ENCODE measurements around the gene ZNF865.

Gene ZNF865

DNA sequence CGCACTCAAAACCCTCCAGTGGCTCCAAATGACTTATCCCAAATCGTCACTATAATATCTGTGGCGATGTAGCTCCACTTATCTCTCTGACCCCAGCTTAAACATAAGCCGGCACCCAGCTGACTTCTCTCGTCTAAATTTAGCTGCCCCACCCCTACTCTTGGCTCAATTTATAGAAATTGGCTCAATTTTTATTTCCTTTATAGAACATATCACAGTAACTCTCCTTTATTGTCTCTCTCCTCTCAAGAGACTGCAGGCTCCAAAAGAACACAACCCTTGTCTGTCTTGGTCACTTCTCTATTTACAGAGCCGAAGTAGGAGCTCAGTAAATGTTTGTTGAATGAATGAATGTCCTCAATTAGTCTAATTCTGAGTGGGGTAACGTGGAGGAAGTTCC is 18.1 kb downstream of the ZNF865 start:
- no peak for DNase-seq (ENCODE audit: low read depth in 1 of 2, low spot score in 1 of 2)
- TF ChIP-seq JUND (IDR thresholded peaks at IDR 0.05; ENCODE audit: low read depth): no peak
- in situ Hi-C loops (cut with HindIII; ENCODE audit: low pct_unique_long_range_greater_than_20kb, low sequenced_read_pairs): no loop called here

DNA sequence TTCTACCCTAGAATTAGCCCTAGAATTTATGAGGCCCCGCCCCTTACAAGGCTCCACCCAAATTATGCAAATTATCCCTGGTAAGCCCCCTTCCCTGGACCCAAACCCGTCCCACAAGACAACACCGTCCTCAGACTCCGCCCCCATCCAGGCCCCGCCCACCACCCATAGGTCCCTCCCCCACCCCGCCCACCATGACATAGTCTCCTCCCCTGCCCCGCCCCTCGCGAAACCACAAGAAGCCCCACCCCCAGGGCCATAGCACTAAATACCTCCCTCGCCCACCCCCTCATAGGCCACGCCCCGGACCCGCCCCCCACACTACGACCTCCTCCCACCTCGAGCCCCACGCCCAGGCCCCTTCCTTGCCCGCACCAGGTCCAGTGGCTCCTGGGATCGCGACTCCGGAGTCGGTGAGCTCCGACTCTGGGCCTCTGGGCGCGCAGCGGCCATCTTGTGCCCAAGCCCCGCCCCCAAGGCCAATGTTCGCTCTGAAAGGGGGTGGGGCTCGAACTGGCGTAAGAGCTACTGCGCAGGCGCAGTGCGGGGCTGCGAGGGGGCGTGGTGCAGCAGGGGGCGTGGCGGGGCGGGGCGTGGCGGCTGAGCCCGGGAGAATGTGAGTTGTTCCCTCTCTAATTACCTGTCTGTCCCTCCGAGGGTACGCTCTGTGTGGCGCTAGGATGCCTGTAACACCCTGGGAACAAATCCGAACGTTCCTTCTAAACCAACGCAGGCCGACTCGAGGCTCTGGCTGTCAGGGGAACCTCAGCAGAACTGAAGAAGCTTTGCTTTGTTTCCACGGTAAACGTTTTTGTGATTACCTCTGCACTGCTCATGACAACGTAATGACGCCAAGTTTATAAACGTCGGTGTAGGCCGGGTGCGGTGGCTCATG is 18.9 kb downstream of the ZNF865 start, which contains the start of gene ZNF784:
TSS of gene ZNF784 (minus strand) at position 458 of the 895 bp plus-strand sequence. CDS start at position 453, 5 bp downstream.
- in situ Hi-C loops (cut with HindIII; ENCODE audit: low pct_unique_long_range_greater_than_20kb, low sequenced_read_pairs): no loop called here
- TF ChIP-seq JUND (IDR thresholded peaks at IDR 0.05; ENCODE audit: low read depth): no peak
- peak; percentile 89 to 91 for DNase-seq (ENCODE audit: low read depth in 1 of 2, low spot score in 1 of 2)

DNA sequence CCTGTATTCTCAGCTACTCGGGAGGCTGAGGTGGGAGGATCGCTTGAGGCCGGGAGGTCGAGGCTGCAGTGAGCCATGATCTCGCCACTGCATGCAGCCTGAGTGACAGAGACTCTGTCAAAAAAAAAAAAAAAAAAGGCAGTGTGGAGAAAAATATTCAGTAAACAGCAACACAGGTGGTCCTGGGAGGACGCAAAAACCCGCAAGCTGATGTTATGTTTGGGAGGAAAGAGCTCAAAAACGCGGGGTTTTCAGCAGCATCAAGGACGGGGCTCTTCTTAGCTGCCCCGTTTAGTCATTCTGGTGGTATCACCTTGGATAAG is 19.5 kb downstream of the ZNF865 start:
- no peak for TF ChIP-seq JUND (IDR thresholded peaks at IDR 0.05; ENCODE audit: low read depth)
- in situ Hi-C loops (cut with HindIII; ENCODE audit: low pct_unique_long_range_greater_than_20kb, low sequenced_read_pairs): no loop called here
- no peak for DNase-seq (ENCODE audit: low read depth in 1 of 2, low spot score in 1 of 2)

DNA sequence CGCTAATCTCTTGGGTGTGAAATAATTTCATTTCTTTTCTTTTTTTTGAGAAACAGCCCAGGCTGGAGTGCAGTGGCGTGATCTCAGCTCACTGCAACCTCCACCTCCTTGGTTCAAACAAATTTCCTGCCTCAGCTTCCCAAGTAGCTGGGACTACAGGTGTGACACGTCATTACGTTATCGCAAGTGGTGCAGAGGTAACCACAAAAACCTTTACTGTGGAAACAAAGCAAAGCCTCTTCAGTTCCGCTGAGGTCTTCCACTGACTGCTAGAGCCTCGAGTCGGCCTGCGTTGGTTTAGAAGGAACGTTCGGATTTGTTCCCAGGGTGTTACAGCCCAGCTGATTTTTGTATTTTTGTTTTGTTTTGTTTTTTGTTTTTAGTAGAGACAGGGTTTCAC is 20.9 kb downstream of the ZNF865 start:
- in situ Hi-C loops (cut with HindIII; ENCODE audit: low pct_unique_long_range_greater_than_20kb, low sequenced_read_pairs): no loop called here
- no peak for TF ChIP-seq JUND (IDR thresholded peaks at IDR 0.05; ENCODE audit: low read depth)
- DNase-seq (ENCODE audit: low read depth in 1 of 2, low spot score in 1 of 2): no peak

DNA sequence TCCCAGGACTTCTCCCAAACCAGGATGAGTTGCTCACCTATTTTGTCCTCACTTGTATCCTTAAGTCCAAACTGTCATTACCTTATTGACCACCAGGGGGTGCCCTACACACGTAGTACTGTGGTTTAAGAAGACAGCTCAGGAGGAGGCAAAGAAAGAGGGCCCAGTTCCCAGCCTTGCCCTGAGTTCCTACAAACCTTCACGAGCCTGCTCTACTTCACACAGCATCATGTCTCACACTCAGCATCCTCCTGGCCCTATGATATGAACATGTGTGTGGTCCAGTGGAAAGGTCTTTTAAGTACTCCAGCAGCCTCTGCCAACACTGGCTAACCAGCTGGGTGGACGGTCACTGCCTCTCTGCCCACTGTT is 27.0 kb downstream of the ZNF865 start:
- TF ChIP-seq JUND (IDR thresholded peaks at IDR 0.05; ENCODE audit: low read depth): no peak
- peak in 1 of 2 experiments; percentile 94 for DNase-seq (ENCODE audit: low read depth in 1 of 2, low spot score in 1 of 2)
- in situ Hi-C loops (cut with HindIII; ENCODE audit: low pct_unique_long_range_greater_than_20kb, low sequenced_read_pairs): no loop called here

DNA sequence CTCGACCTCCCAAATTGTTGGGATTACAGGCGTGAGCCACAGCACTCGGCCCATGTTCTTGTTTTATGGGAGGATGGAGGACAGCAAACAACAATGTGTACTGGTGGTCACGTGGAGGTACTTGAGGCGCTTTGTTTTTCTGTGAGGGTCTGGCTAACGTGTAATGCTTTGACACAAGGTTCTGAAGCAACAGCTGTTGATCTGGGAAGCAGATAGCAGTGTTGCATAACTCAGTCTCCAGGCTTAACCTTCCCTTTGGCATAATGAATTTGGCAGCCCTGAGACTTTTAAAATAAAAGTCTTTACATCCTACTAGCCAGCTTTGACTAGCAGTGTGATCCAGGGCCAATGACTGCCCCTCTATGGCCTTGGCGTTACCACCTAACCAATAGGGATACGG is 28.4 kb downstream of the ZNF865 start:
- TF ChIP-seq JUND (IDR thresholded peaks at IDR 0.05; ENCODE audit: low read depth): no peak
- DNase-seq (ENCODE audit: low read depth in 1 of 2, low spot score in 1 of 2): no peak
- in situ Hi-C loops (cut with HindIII; ENCODE audit: low pct_unique_long_range_greater_than_20kb, low sequenced_read_pairs): no loop called here

DNA sequence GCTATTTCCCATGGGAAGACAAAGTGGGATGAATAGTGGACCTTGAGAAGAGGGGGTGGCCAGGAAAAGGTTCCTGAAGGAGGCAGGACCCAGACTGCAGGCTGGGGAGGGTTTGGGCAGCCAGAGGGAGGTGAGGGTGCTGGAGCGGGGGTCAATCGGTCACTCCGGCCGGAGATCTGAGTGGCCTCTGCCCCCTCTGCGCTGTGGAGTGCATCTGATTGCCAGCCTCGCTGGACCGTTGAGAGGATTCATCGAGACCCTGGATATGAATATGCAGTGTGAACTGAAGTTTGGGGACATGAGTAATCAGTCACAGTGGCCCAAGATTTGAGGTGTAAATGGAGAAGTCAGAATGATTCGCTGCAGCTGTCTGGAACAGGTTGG is 29.9 kb downstream of the ZNF865 start:
- in situ Hi-C loops (cut with HindIII; ENCODE audit: low pct_unique_long_range_greater_than_20kb, low sequenced_read_pairs): no loop called here
- no peak for TF ChIP-seq JUND (IDR thresholded peaks at IDR 0.05; ENCODE audit: low read depth)
- no peak for DNase-seq (ENCODE audit: low read depth in 1 of 2, low spot score in 1 of 2)

DNA sequence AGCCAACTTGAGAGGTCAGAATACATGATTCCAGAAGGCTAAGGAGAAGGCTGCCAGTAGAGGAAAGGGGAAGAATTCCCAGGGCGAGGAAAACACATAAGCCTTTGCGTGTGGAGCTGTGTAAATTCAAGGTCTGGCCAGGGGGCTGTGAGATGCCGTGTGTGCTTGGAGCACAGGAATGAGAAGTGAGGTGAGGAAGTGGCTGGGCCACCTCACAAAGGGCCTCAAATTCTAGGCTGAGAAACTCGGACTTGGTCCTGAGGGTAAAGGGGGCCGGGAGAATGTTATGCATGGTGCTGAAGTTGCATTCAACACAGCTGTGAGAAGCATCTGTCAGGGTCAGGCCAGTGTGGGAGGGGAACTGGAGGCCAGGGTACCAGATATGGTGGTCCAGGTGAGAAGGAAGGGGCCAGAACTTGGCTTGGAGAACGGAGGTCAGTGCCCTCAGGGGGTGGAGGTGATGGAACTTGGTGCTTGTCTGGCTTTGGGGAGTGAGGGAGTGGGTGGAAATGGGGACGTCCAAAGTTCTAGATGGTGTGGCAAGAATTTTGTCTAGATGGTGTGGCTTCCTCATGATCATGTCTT is 30.5 kb downstream of the ZNF865 start:
- TF ChIP-seq JUND (IDR thresholded peaks at IDR 0.05; ENCODE audit: low read depth): no peak
- in situ Hi-C loops (cut with HindIII; ENCODE audit: low pct_unique_long_range_greater_than_20kb, low sequenced_read_pairs): no loop called here
- no peak for DNase-seq (ENCODE audit: low read depth in 1 of 2, low spot score in 1 of 2)

DNA sequence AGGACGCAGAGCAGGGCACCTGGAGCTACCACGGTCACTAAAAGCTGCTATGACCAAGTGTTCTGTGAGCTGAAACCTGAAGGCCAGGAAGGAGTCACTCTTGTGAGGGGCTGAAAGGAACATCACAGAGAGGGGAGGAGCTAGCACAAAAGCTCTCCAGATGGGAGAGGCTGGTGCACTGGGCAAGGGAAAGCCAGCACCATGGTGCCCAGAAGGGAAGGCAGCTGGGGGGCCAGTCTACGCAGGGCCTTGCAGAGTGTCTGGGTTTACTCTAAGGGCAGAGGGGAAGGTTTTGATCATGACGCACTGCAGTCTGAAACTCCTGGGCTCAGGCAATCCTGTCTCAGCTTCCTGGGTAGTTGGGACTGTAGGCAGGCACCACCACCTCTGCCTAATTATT is 31.3 kb downstream of the ZNF865 start:
- no peak for DNase-seq (ENCODE audit: low read depth in 1 of 2, low spot score in 1 of 2)
- TF ChIP-seq JUND (IDR thresholded peaks at IDR 0.05; ENCODE audit: low read depth): no peak
- in situ Hi-C loops (cut with HindIII; ENCODE audit: low pct_unique_long_range_greater_than_20kb, low sequenced_read_pairs): no loop called here

DNA sequence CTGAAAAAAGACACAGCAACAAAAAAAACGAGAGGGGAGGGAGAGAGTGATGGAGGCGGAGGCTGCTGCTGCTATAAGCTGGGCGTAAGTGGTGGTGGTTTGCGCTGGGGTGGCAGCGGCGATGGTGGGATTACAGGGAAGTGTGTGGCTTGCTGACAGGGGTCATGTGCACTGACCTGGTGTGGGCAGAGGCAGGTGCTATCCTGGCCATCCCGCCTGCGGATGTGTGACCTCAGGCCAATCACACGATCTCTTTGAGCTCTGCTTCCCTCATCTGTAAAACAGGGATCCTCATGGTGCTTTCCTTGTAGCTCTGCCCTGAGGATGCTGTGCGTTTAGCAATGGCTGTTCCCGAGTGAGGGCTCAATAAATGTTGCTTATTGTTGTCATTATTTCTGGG is 32.1 kb downstream of the ZNF865 start:
- in situ Hi-C loops (cut with HindIII; ENCODE audit: low pct_unique_long_range_greater_than_20kb, low sequenced_read_pairs): no loop called here
- no peak for DNase-seq (ENCODE audit: low read depth in 1 of 2, low spot score in 1 of 2)
- TF ChIP-seq JUND (IDR thresholded peaks at IDR 0.05; ENCODE audit: low read depth): no peak

DNA sequence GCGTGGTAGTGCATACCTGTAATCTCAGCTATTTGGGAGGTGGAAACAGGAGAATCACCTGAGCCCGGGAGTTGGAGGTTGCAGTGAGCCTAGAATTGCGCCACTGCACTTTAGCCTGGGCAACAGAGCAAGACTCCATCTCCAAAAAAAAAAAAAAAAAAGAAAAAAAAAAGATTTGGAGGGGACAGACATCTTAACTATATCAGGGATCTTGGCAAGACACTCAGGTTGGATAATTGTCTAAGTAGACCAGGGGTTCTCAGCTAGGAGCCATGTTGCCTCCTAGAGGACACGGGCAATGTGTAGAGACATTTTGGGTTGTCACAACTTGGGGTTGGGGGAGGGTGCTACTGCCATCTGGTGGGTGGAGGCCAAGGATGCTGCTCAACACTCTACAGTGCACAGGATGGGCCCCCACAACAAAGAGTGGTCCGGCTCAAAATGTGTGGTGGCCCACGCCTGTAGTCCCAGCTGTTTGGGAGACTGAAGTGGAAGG is 33.5 kb downstream of the ZNF865 start:
- in situ Hi-C loops (cut with HindIII; ENCODE audit: low pct_unique_long_range_greater_than_20kb, low sequenced_read_pairs): no loop called here
- DNase-seq (ENCODE audit: low read depth in 1 of 2, low spot score in 1 of 2): peak in 1 of 2 experiments; percentile 68
- no peak for TF ChIP-seq JUND (IDR thresholded peaks at IDR 0.05; ENCODE audit: low read depth)

DNA sequence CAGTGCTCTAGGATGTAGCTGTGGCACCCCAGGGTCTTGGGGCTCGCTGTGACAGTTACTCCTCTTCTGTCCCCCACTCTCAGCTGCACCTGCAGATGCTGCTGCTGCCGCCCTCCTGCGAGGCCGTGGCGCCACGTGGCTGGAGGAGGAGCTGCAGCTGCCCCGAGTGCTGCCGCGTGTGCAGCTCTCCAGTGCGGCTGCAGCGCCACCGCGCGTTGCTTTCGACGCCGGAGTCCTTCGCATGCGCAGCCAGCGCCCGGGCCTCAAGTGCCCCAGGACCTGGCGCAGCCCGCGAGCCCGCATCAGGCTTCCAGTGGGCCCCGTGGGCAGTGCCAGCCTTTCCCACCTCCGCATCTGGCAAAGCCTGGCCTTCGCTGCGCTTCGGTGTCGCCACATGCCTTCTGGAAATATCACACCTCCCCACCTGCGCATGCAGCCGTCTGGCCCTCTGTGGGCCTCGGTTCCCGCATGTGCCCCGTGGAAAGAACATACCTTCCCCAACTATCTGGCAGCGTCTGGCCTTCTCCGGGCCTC is 34.7 kb downstream of the ZNF865 start:
- TF ChIP-seq JUND (IDR thresholded peaks at IDR 0.05; ENCODE audit: low read depth): no peak
- DNase-seq (ENCODE audit: low read depth in 1 of 2, low spot score in 1 of 2): peak in 1 of 2 experiments; percentile 74
- in situ Hi-C loops (cut with HindIII; ENCODE audit: low pct_unique_long_range_greater_than_20kb, low sequenced_read_pairs): no loop called here
